HEK293 (cell line): ENCODE results near the gene CCDC40.

Experiments used
- CTCF ChIA-PET: fragments of 350-600 bp; formaldehyde crosslinking; extraction: SDS; loops from one replicate; lab custom pipeline; 2021; ENCODE audit warnings: antibody characterized with exemption; lab: Yijun Ruan, JAX
- POLR2A ChIA-PET: fragments of 300-600 bp; formaldehyde crosslinking; extraction: SDS; loops from one replicate; lab custom pipeline; 2020; ENCODE audit warnings: antibody characterized with exemption, inconsistent platforms; lab: Yijun Ruan, JAX
- H3K27ac ChIP-seq: fragments of 200-500 bp; sonication (Bioruptor generic); 2 replicates; pipeline ENCODE4 v1.5.1; 2014; ENCODE audit warnings: low read depth, low read length, control low read depth, inconsistent platforms; ENCODE audit errors: extremely low read depth
- H3K36me3 ChIP-seq, 2 experiments: fragments of 200-500 bp in 1 of 2; sonication (Bioruptor generic) in 1 of 2; 1 replicate in 1 of 2; 2 replicates in 1 of 2; pipeline ENCODE4 v1.5.1; 2014 to 2017; ENCODE audit warnings: inconsistent platforms in 2 of 2, low read length in 2 of 2; ENCODE audit not compliant: control insufficient read depth in 2 of 2, insufficient read depth in 1 of 2
- H3K4me1 ChIP-seq: fragments of 200-500 bp; sonication (Bioruptor generic); 2 replicates; pipeline ENCODE4 v1.5.1; 2014; ENCODE audit warnings: mild to moderate bottlenecking, low read length, inconsistent platforms; ENCODE audit not compliant: control insufficient read depth, insufficient read depth
- H3K4me3 ChIP-seq: 2 replicates; pipeline ENCODE4 v1.5.1; 2011; ENCODE audit warnings: low read depth, mild to moderate bottlenecking, control low read depth, low read length, moderate library complexity
- H3K9me3 ChIP-seq: fragments of 200-500 bp; sonication (Bioruptor generic); 2 replicates; pipeline ENCODE4 v1.5.1; 2014; ENCODE audit warnings: low read depth, low read length, inconsistent platforms; ENCODE audit not compliant: control insufficient read depth, insufficient read depth
- CTCF ChIP-seq: fragments of 450-650 bp; formaldehyde crosslinking; IDR thresholded peaks from 2 replicates; pipeline ENCODE4 v1.5.1; 2016; ENCODE audit warnings: missing biosample characterization, missing genetic modification characterization
- EGR2 ChIP-seq: fragments of 450-650 bp; formaldehyde crosslinking; IDR thresholded peaks from 2 replicates; pipeline ENCODE4 v1.5.1; 2016; ENCODE audit warnings: low read depth, missing biosample characterization, missing genetic modification characterization
- MEIS1 ChIP-seq: sonication (generic); formaldehyde crosslinking; IDR thresholded peaks from 2 replicates; pipeline ENCODE4 v1.8.1; 2022; ENCODE audit warnings: missing genetic modification reagents, mild to moderate bottlenecking, borderline replicate concordance
- OSR2 ChIP-seq: fragments of 450-650 bp; formaldehyde crosslinking; IDR thresholded peaks from 2 replicates; pipeline ENCODE4 v1.5.1; 2016; ENCODE audit warnings: missing biosample characterization, missing genetic modification characterization
- PRDM10 ChIP-seq: fragments of 450-650 bp; formaldehyde crosslinking; IDR thresholded peaks from 2 replicates; pipeline ENCODE4 v1.5.1; 2016; ENCODE audit warnings: missing biosample characterization, missing genetic modification characterization
- REPIN1 ChIP-seq: fragments of 450-650 bp; formaldehyde crosslinking; IDR thresholded peaks from 2 replicates; pipeline ENCODE4 v1.5.1; 2017; ENCODE audit warnings: missing biosample characterization, missing genetic modification characterization, low read depth
- ZBTB26 ChIP-seq: fragments of 450-650 bp; formaldehyde crosslinking; optimal IDR thresholded peaks from 2 replicates; pipeline ENCODE3; 2016; ENCODE audit warnings: missing biosample characterization, mild to moderate bottlenecking, missing genetic modification characterization
- ZBTB48 ChIP-seq: fragments of 450-650 bp; formaldehyde crosslinking; IDR thresholded peaks from 2 replicates; pipeline ENCODE4 v1.5.1; 2016; ENCODE audit warnings: missing biosample characterization, missing genetic modification characterization
- ZEB2 ChIP-seq: fragments of 450-650 bp; formaldehyde crosslinking; IDR thresholded peaks from 2 replicates; pipeline ENCODE4 v1.5.1; 2016; ENCODE audit warnings: missing biosample characterization, missing genetic modification characterization
- ZNF114 ChIP-seq: fragments of 450-650 bp; formaldehyde crosslinking; IDR thresholded peaks from 2 replicates; pipeline ENCODE4 v1.5.0; 2017; ENCODE audit warnings: missing biosample characterization, missing genetic modification characterization
- ZNF132 ChIP-seq: fragments of 450-650 bp; formaldehyde crosslinking; IDR thresholded peaks from 2 replicates; pipeline ENCODE4 v1.5.1; 2017; ENCODE audit warnings: missing biosample characterization, missing genetic modification characterization, borderline replicate concordance
- ZNF2 ChIP-seq: fragments of 450-650 bp; formaldehyde crosslinking; IDR thresholded peaks from 2 replicates; pipeline ENCODE4 v1.5.1; 2016; ENCODE audit warnings: missing biosample characterization, missing genetic modification characterization
- ZNF23 ChIP-seq: fragments of 450-650 bp; formaldehyde crosslinking; IDR thresholded peaks from 2 replicates; pipeline ENCODE4 v1.5.1; 2016; ENCODE audit warnings: missing biosample characterization, missing genetic modification characterization, borderline replicate concordance
- ZNF350 ChIP-seq: fragments of 450-650 bp; formaldehyde crosslinking; IDR thresholded peaks from 2 replicates; pipeline ENCODE4 v1.5.0; 2017; ENCODE audit warnings: missing biosample characterization, mild to moderate bottlenecking, missing genetic modification characterization
- ZNF362 ChIP-seq: fragments of 450-650 bp; formaldehyde crosslinking; IDR thresholded peaks from 2 replicates; pipeline ENCODE4 v1.5.1; 2016; ENCODE audit warnings: missing biosample characterization, missing genetic modification characterization
- ZNF513 ChIP-seq: fragments of 450-650 bp; IDR thresholded peaks from 2 replicates; pipeline ENCODE4 v1.5.1; 2018; ENCODE audit warnings: missing biosample characterization, missing genetic modification characterization
- ZNF529 ChIP-seq: fragments of 450-650 bp; formaldehyde crosslinking; IDR thresholded peaks from 2 replicates; pipeline ENCODE4 v1.5.1; 2017; ENCODE audit warnings: missing genetic modification characterization, missing biosample characterization; ENCODE audit not compliant: insufficient replicate concordance
- ZNF596 ChIP-seq: fragments of 450-650 bp; IDR thresholded peaks from 2 replicates; pipeline ENCODE4 v1.5.0; 2018; ENCODE audit warnings: missing biosample characterization, mild to moderate bottlenecking, missing genetic modification characterization, moderate library complexity
- ZNF600 ChIP-seq: fragments of 450-650 bp; formaldehyde crosslinking; IDR thresholded peaks from 2 replicates; pipeline ENCODE4 v1.5.1; 2016; ENCODE audit warnings: missing biosample characterization, missing genetic modification characterization
- ZNF701 ChIP-seq: fragments of 450-650 bp; formaldehyde crosslinking; IDR thresholded peaks from 2 replicates; pipeline ENCODE4 v1.5.1; 2016; ENCODE audit warnings: missing biosample characterization, missing genetic modification characterization
- ZNF747 ChIP-seq: fragments of 450-650 bp; formaldehyde crosslinking; IDR thresholded peaks from 2 replicates; pipeline ENCODE4 v1.5.1; 2016; ENCODE audit warnings: missing biosample characterization, missing genetic modification characterization
- ZNF830 ChIP-seq: fragments of 450-650 bp; IDR thresholded peaks from 2 replicates; pipeline ENCODE4 v1.5.0; 2018; ENCODE audit warnings: missing biosample characterization, missing genetic modification characterization, low read depth, mild to moderate bottlenecking, moderate library complexity
- ZSCAN30 ChIP-seq: fragments of 450-650 bp; IDR thresholded peaks from 2 replicates; pipeline ENCODE4 v1.5.1; 2018; ENCODE audit warnings: missing biosample characterization, mild to moderate bottlenecking, missing genetic modification characterization, moderate library complexity

CCDC40 gene

GRCh38 chr17:80126449-80126715, 89.9 kb downstream of the CCDC40 start (continued):
- TF ChIP-seq ZNF513 (tag by site-specific recombination) (no peak), PRDM10 (no peak), OSR2 (tag by site-specific recombination) (no peak), ZNF132 (tag by site-specific recombination) (no peak), ZNF596 (tag by site-specific recombination) (no peak)

GRCh38 chr17:80129006-80129565, 92.6 kb downstream of the CCDC40 start:
- CTCF ChIA-PET = interaction anchor here (0.7 to 1.0 kb wide), 2 partner anchors 12 to 121 kb away, joined by 3 to 4 read pairs; no protein-coding TSS in a partner anchor
- POLR2A ChIA-PET = no interaction called here

GRCh38 chr17:80130992-80131391, 94.5 kb downstream of the CCDC40 start:
- no peak overlapping the region for H3K4me3 ChIP-seq
- H3K36me3 ChIP-seq = peaks cover 34 to 38% of the 10 kb centered on the region in 2 experiments
- TF ChIP-seq ZNF350 (tag by site-specific recombination) (no peak), ZNF2 (tag by site-specific recombination) (no peak), ZNF114 (tag by site-specific recombination) (no peak), ZNF701 (tag by site-specific recombination) (no peak), ZSCAN30 (tag by site-specific recombination) (no peak), EGR2 (tag by site-specific recombination) (no peak), REPIN1 (tag by site-specific recombination) (no peak), OSR2 (tag by site-specific recombination) (no peak), ZBTB48 (no peak), ZNF747 (tag by site-specific recombination) (no peak), CTCF (tag by site-specific recombination) (no peak), ZNF529 (tag by site-specific recombination) (no peak), ZBTB26 (tag by site-specific recombination) (no peak), MEIS1 (no peak), ZNF23 (no peak), ZEB2 (tag by site-specific recombination) (no peak), ZNF830 (tag by site-specific recombination) (no peak)
- H3K4me1 ChIP-seq = no peaks in the 10 kb centered on the region
- H3K27ac ChIP-seq = no peak overlapping the region
- ChIA-PET CTCF (interaction anchor here (0.6 to 0.7 kb wide), 2 partner anchors 47 to 389 kb away, joined by 3 read pairs; no protein-coding TSS in a partner anchor), POLR2A (interaction anchor here (2.3 kb wide), 1 partner anchor 29 kb away, joined by 6 read pairs; the partner anchor contains the start of gene GAA)
- no peaks in the 10 kb centered on the region for H3K9me3 ChIP-seq

More at GRCh38 chr17:80129006-80129565, 92.6 kb downstream of the CCDC40 start:
- H3K9me3 ChIP-seq = no peaks in the 10 kb centered on the region
- H3K4me3 ChIP-seq = no peak overlapping the region
- peaks cover 15 to 19% of the 10 kb centered on the region in 2 experiments for H3K36me3 ChIP-seq
- no peak overlapping the region for H3K27ac ChIP-seq
- H3K4me1 ChIP-seq = no peaks in the 10 kb centered on the region
- TF ChIP-seq ZNF600 (peak; percentile 45; the same call in 1 of the 2 replicates), ZNF362 (tag by site-specific recombination) (no peak)
